ENCODE results near the gene LARGE1. TPM values are rescaled to one million over a fixed set of nuclear protein-coding genes. Genes with fewer than 3 reads are reported as not detected.
A peak's percentile ranks its signal among the peaks of the same experiment; 100 is the strongest.

The LARGE1 gene
- total and polyA plus RNA-seq, 2 of the 13 experiments (the other 11 are each of a cell fraction or from before 2014, with no cell fraction given) = 8.4 to 11.0 TPM

DNA sequence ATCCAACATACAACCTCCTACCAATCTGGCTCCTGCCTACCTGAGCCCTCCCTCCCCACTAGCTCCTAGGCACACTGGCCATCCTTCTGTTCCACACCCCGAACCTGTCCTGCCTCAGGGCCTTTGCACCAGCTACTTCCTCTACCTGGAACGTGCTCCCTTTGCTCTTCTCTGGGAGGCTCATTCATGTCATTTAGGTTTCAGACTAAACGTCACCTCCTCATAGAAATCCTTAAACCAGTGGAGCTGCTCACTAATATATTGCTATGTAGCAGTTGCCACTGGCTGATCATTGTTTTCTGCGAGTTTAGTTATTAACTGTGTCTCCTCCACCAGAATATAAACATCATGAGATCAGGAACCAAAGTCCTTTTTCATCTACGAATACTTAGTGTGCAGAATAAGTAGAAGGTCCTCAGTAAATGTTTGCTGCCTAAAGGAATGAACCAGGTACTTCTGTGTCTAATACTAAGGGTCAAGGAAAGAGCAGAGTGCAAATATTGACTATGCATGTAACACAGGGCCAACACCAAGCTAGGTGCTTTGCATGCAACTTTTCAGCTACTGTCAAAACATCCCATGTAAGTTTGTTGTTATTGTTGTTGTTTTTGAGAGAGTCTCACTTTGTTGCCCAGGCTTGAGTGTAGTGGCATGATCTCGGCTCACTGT lies 584.5 kb downstream of the LARGE1 start (continued):
- TF ChIP-seq ZSCAN22 (CRISPR knock-in tag; IDR thresholded peaks at IDR 0.05) = no peak
- TF ChIP-seq CEBPG (CRISPR knock-in tag; IDR thresholded peaks at IDR 0.05) = peak; percentile 76
- TF ChIP-seq, protein P1, sequence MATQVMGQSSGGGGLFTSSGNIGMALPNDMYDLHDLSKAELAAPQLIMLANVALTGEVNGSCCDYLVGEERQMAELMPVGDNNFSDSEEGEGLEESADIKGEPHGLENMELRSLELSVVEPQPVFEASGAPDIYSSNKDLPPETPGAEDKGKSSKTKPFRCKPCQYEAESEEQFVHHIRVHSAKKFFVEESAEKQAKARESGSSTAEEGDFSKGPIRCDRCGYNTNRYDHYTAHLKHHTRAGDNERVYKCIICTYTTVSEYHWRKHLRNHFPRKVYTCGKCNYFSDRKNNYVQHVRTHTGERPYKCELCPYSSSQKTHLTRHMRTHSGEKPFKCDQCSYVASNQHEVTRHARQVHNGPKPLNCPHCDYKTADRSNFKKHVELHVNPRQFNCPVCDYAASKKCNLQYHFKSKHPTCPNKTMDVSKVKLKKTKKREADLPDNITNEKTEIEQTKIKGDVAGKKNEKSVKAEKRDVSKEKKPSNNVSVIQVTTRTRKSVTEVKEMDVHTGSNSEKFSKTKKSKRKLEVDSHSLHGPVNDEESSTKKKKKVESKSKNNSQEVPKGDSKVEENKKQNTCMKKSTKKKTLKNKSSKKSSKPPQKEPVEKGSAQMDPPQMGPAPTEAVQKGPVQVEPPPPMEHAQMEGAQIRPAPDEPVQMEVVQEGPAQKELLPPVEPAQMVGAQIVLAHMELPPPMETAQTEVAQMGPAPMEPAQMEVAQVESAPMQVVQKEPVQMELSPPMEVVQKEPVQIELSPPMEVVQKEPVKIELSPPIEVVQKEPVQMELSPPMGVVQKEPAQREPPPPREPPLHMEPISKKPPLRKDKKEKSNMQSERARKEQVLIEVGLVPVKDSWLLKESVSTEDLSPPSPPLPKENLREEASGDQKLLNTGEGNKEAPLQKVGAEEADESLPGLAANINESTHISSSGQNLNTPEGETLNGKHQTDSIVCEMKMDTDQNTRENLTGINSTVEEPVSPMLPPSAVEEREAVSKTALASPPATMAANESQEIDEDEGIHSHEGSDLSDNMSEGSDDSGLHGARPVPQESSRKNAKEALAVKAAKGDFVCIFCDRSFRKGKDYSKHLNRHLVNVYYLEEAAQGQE (IDR thresholded peaks at IDR 0.05; ENCODE audit: borderline replicate concordance in 1 of 2, low read depth in 1 of 2, low read length in 2 of 2) = no peak
- TF ChIP-seq GLI4 (CRISPR knock-in tag; IDR thresholded peaks at IDR 0.05; ENCODE audit: borderline replicate concordance) = no peak
- peak; percentile 88; the same call in 1 of the 2 replicates for TF ChIP-seq NFIC (IDR thresholded peaks at IDR 0.05; ENCODE audit: low read length)
- TF ChIP-seq SOX5 (CRISPR knock-in tag; IDR thresholded peaks at IDR 0.05; ENCODE audit: borderline replicate concordance) = peak; percentile 91
- no peak for TF ChIP-seq ZSCAN20 (CRISPR knock-in tag; IDR thresholded peaks at IDR 0.05; ENCODE audit: borderline replicate concordance)
- TF ChIP-seq ZNF484 (CRISPR knock-in tag; IDR thresholded peaks at IDR 0.05; ENCODE audit: borderline replicate concordance, low read depth) = no peak
- no peak for TF ChIP-seq RORA (CRISPR knock-in tag; IDR thresholded peaks at IDR 0.05)
- TF ChIP-seq ZNF558 (CRISPR knock-in tag; IDR thresholded peaks at IDR 0.05; ENCODE audit: borderline replicate concordance) = no peak
- no peak for TF ChIP-seq SIN3B (IDR thresholded peaks at IDR 0.05; ENCODE audit: low read length)
- no peak for TF ChIP-seq ELF4 (CRISPR knock-in tag; IDR thresholded peaks at IDR 0.05; ENCODE audit: borderline replicate concordance)
- TF ChIP-seq BORCS8-MEF2B (CRISPR knock-in tag; IDR thresholded peaks at IDR 0.05) = no peak
- TF ChIP-seq, protein P2, sequence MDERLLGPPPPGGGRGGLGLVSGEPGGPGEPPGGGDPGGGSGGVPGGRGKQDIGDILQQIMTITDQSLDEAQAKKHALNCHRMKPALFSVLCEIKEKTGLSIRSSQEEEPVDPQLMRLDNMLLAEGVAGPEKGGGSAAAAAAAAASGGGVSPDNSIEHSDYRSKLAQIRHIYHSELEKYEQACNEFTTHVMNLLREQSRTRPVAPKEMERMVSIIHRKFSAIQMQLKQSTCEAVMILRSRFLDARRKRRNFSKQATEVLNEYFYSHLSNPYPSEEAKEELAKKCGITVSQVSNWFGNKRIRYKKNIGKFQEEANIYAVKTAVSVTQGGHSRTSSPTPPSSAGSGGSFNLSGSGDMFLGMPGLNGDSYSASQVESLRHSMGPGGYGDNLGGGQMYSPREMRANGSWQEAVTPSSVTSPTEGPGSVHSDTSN (CRISPR knock-in tag; IDR thresholded peaks at IDR 0.05) = no peak
- TF ChIP-seq, protein P3, sequence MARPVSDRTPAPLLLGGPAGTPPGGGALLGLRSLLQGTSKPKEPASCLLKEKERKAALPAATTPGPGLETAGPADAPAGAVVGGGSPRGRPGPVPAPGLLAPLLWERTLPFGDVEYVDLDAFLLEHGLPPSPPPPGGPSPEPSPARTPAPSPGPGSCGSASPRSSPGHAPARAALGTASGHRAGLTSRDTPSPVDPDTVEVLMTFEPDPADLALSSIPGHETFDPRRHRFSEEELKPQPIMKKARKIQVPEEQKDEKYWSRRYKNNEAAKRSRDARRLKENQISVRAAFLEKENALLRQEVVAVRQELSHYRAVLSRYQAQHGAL (CRISPR knock-in tag; IDR thresholded peaks at IDR 0.05; ENCODE audit: not compliant biosample characterization) = no peak
- peak; percentile 94 for TF ChIP-seq ISL2 (CRISPR knock-in tag; IDR thresholded peaks at IDR 0.05)
- TF ChIP-seq SAP130 (CRISPR knock-in tag; IDR thresholded peaks at IDR 0.05; ENCODE audit: low read depth) = peak; percentile 84
- TF ChIP-seq NFYC (CRISPR knock-in tag; IDR thresholded peaks at IDR 0.05) = no peak
- no peak for TF ChIP-seq BHLHE40 (IDR thresholded peaks at IDR 0.05; ENCODE audit: low read length)
- peak; percentile 55; the same call in 1 of the 2 replicates for TF ChIP-seq KAT8 (CRISPR knock-in tag; IDR thresholded peaks at IDR 0.05)
- TF ChIP-seq MIER2 (CRISPR knock-in tag; IDR thresholded peaks at IDR 0.05) = peak; percentile 20; the same call in 1 of the 2 replicates
- peak; percentile 97 for TF ChIP-seq HNF4A (CRISPR knock-in tag; IDR thresholded peaks at IDR 0.05)
- no peak for TF ChIP-seq THYN1 (CRISPR knock-in tag; IDR thresholded peaks at IDR 0.05; ENCODE audit: borderline replicate concordance, low read depth)
- no peak for TF ChIP-seq ZNF101 (CRISPR knock-in tag; IDR thresholded peaks at IDR 0.05; ENCODE audit: borderline replicate concordance, low read depth)
- TF ChIP-seq, protein P4, sequence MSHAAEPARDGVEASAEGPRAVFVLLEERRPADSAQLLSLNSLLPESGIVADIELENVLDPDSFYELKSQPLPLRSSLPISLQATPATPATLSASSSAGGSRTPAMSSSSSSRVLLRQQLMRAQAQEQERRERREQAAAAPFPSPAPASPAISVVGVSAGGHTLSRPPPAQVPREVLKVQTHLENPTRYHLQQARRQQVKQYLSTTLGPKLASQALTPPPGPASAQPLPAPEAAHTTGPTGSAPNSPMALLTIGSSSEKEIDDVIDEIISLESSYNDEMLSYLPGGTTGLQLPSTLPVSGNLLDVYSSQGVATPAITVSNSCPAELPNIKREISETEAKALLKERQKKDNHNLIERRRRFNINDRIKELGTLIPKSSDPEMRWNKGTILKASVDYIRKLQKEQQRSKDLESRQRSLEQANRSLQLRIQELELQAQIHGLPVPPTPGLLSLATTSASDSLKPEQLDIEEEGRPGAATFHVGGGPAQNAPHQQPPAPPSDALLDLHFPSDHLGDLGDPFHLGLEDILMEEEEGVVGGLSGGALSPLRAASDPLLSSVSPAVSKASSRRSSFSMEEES (CRISPR knock-in tag; IDR thresholded peaks at IDR 0.05) = peak; percentile 99
